Chondrocyte (in vitro differentiated cells): Measurements from ENCODE around the gene BASP1. TPM values are rescaled to one million over a fixed set of nuclear protein-coding genes. Genes with fewer than 3 reads are reported as not detected.

ENCODE experiments used
- DNase-seq: peaks from one replicate; pipeline ENCODE4 v3.0.0; 2021; ENCODE audit warnings: mixed read lengths, low spot score
- H3K27ac Mint-ChIP-seq: one replicate; pipeline ENCODE4 v1.8.0; 2021; ENCODE audit warnings: mild to moderate bottlenecking, moderate library complexity, mixed read lengths; ENCODE audit not compliant: unreplicated experiment
- H3K27me3 Mint-ChIP-seq: 2 replicates; pipeline ENCODE4 v1.8.0; 2021; ENCODE audit warnings: low read depth, mixed read lengths
- H3K36me3 Mint-ChIP-seq: 2 replicates; pipeline ENCODE4 v1.8.0; 2021; ENCODE audit warnings: low read depth, mixed read lengths
- H3K4me1 Mint-ChIP-seq: 2 replicates; pipeline ENCODE4 v1.8.0; 2021; ENCODE audit warnings: low read depth, mild to moderate bottlenecking, mixed read lengths
- H3K4me3 Mint-ChIP-seq: one replicate; pipeline ENCODE4 v1.8.0; 2021; ENCODE audit warnings: mild to moderate bottlenecking, moderate library complexity, mixed read lengths; ENCODE audit not compliant: unreplicated experiment
- H3K9me3 Mint-ChIP-seq: 2 replicates; pipeline ENCODE4 v1.8.0; 2021; ENCODE audit warnings: low read depth, mixed read lengths
- total RNA-seq: library from RNA; stranded (reverse); gene quantifications from 3 replicates; pipeline ENCODE4 v1.2.1, GENCODE V29; 2021
- TF ChIP-seq, protein P1 (sequence below): fragments of 200-600 bp; sonication (generic); IDR thresholded peaks from 2 replicates; pipeline ENCODE4 v1.5.0; 2021; ENCODE audit warnings: antibody characterized with exemption, mild to moderate bottlenecking, moderate library complexity

BASP1 gene
- total RNA-seq, 1 donor from 2014 or later, result 181 TPM

DNA sequence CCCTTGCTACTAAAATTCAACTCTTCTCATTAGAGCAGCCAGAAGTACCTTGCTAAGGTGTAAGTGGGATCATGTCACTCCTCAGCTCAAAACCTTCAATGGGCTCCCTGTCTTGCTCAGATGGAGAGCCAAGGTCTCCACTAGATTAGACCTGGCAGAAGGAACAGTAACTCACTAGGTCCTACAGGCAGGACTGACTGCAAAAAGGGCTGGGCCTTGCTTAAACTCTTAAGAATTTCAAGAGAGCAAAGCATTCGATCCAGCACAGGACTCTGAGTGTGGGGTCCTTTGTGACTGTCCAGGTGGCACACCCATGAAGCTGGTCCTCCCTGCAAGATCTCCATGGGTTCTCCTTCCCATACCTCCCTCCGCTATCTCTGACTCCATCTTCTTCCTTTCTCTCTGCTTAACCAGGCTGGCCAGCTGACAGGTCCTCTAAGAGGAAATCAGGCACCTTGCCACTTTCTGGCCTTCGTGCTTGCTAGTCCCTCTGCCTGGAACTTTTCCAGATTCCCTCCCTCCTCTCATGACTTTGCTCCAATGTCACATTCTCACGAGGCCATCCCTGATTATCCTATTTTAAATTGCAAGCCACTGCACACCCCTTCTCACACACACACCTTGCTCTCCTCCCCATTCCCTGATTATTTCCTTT lies 70.2 kb downstream of the BASP1 start:
- TF ChIP-seq, protein P1, sequence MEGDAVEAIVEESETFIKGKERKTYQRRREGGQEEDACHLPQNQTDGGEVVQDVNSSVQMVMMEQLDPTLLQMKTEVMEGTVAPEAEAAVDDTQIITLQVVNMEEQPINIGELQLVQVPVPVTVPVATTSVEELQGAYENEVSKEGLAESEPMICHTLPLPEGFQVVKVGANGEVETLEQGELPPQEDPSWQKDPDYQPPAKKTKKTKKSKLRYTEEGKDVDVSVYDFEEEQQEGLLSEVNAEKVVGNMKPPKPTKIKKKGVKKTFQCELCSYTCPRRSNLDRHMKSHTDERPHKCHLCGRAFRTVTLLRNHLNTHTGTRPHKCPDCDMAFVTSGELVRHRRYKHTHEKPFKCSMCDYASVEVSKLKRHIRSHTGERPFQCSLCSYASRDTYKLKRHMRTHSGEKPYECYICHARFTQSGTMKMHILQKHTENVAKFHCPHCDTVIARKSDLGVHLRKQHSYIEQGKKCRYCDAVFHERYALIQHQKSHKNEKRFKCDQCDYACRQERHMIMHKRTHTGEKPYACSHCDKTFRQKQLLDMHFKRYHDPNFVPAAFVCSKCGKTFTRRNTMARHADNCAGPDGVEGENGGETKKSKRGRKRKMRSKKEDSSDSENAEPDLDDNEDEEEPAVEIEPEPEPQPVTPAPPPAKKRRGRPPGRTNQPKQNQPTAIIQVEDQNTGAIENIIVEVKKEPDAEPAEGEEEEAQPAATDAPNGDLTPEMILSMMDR, result no peak
- Mint-ChIP-seq H3K36me3 (peaks cover 2% of the 10 kb centered on the region), H3K4me1 (peaks cover 12% of the 10 kb centered on the region), H3K9me3 (peaks cover 3% of the 10 kb centered on the region), H3K27ac (no peak overlapping the region), H3K27me3 (no peaks in the 10 kb centered on the region), H3K4me3 (no peak overlapping the region)
- DNase-seq, result no peak

DNA sequence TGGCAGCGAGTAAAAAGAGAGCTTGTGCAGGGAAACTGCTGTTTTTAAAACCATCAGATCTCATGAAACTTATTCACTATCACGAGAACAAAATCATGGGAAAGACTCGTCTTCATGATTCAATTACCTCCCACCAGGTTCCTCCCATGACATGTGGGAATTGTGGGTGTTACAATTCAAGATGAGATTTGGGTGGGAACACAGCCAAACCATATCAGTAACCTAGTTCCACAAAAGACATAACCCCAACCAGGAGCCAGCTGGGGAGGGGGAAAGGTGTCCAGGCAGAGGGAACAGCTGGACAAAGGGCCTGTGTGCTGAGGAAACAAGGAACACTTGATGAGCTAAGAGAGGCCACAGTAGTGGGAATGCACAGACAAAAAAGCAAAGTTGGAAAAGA lies 71.1 kb downstream of the BASP1 start:
- peaks cover 7% of the 10 kb centered on the region for H3K4me1 Mint-ChIP-seq
- H3K27ac Mint-ChIP-seq, result no peak overlapping the region
- no peaks in the 10 kb centered on the region for H3K27me3 Mint-ChIP-seq
- DNase-seq, result no peak
- peaks cover 3% of the 10 kb centered on the region for H3K9me3 Mint-ChIP-seq
- peaks cover 2% of the 10 kb centered on the region for H3K36me3 Mint-ChIP-seq
- TF ChIP-seq, protein P1, result no peak
- H3K4me3 Mint-ChIP-seq, result no peak overlapping the region

DNA sequence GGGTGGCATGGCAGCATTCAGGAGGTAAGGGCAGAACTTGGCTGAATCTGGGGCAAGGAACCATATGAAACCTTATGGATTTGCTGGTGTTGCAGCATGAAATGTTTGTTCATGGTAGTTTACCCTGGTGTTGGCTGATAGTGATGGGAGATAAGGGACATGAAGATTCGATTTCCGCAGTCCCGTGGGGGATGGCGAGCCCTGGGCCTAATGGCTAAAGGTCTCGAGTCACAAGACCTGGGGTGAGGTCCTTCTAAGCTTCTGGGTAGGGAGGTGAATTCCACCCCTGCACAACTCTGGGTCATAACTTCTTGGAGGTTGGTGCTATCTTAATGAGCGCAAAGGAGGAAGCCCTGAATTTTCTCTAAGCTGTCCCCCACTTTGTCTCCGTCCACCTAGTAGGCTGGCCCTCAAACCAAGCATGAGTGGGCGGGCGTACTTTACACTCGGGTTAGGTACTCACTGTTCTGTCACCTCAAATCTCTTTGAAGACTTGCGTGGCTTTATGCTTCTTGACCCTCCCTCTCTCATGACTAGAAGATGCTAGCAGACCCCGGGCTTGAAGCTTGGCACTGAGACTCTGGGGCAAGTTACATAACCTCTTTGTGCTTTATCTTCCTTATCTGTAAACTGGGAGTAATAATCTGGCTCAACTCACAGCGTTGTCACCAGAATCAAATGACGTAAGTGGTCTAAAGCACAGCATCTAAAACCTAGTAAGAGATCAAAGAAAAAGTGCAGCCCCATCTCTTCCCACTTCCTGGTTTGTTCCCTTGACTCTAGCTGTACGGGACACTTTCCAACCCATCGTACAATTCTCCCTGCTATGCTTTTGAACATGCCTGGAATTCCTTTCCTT lies 72.5 kb downstream of the BASP1 start:
- Mint-ChIP-seq H3K36me3 (peaks cover 2% of the 10 kb centered on the region), H3K27me3 (no peaks in the 10 kb centered on the region), H3K27ac (peak overlapping the region; percentile 66), H3K4me1 (peaks cover 7% of the 10 kb centered on the region), H3K9me3 (peaks cover 3% of the 10 kb centered on the region), H3K4me3 (no peak overlapping the region)
- TF ChIP-seq, protein P1, result no peak
- DNase-seq, result no peak

DNA sequence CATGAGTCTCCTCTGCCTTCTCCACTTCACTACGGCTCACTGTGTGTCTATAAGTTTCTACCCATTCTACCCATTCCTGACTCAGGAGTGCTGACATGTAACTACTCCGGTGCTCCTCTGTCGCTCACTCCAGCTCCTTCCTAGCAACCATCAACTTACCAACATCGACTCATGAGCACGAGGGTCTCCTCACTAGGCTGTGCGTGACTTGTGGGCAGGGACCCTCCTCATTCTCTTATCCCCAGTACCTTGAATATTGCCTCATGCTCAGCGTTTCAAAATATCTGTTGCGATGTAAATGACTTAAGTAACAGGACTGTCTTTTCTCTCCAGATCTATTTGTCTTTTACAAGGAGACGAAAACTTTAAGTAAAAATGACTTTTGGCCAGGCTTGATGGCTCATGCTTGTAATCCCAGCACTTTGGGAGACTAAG lies 73.1 kb downstream of the BASP1 start:
- H3K4me3 Mint-ChIP-seq, result no peak overlapping the region
- DNase-seq, result no peak
- H3K27me3 Mint-ChIP-seq, result no peaks in the 10 kb centered on the region
- H3K9me3 Mint-ChIP-seq, result peaks cover 3% of the 10 kb centered on the region
- H3K36me3 Mint-ChIP-seq, result peaks cover 2% of the 10 kb centered on the region
- TF ChIP-seq, protein P1, result no peak
- H3K27ac Mint-ChIP-seq, result peak overlapping the region; percentile 66
- H3K4me1 Mint-ChIP-seq, result peaks cover 7% of the 10 kb centered on the region

DNA sequence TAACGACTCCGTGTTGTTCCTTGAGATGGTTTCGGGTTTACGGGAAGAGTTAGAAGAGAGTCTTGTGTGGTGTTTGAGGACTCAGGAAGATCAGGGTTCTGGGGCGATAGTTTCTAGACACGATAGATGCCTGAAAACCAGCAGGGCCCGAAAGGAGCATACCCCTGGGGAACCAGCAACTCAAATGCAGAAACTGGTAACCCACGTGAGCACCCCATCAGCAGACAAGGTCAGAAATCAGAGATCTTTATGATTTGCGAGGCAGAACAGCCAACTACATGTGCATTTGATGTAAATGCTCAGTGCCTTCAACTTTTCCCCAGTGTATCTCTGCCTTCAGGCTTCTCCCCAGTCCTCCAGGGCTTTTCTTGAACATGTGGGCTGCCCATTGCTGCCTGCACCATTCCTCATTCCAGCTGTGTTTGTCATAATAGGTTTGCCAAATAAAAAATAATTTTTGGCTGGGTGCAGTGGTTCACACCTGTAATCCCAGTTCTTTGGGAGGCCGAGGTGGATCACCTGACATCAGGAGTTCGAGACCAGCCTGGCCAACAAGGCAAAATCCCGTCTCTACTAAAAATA lies 75.1 kb downstream of the BASP1 start:
- no peak for DNase-seq
- H3K4me1 Mint-ChIP-seq, result peaks cover 7% of the 10 kb centered on the region
- H3K36me3 Mint-ChIP-seq, result peaks cover 2% of the 10 kb centered on the region
- peaks cover 3% of the 10 kb centered on the region for H3K9me3 Mint-ChIP-seq
- H3K27me3 Mint-ChIP-seq, result no peaks in the 10 kb centered on the region
- no peak overlapping the region for H3K27ac Mint-ChIP-seq
- TF ChIP-seq, protein P1, result no peak
- H3K4me3 Mint-ChIP-seq, result no peak overlapping the region
